Gastroesophageal sphincter (tissue), 3 donors: Measurements from ENCODE around the gene NAGS.

Experiments
- EP300 ChIP-seq: sonication (generic); formaldehyde crosslinking; IDR thresholded peaks from one replicate; pipeline ENCODE4 v1.6.1; 2017; ENCODE audit warnings: antibody characterized with exemption, mild to moderate bottlenecking
- POLR2A ChIP-seq, 2 donors: fragments of 450-650 bp; IDR thresholded peaks; one replicate each; pipeline ENCODE4 v1.6.1; 2017; ENCODE audit warnings: antibody characterized with exemption in 2 of 2, mild to moderate bottlenecking in 2 of 2, moderate library complexity in 1 of 2
- TF ChIP-seq, protein P1 (sequence below), 4 experiments: fragments of 200-600 bp in 2 of 4; fragments of 450-650 bp in 2 of 4; sonication (generic) in 1 of 4; IDR thresholded peaks; one replicate each; pipeline ENCODE4 v1.5.1; 2017 to 2019; ENCODE audit warnings: antibody characterized with exemption in 4 of 4, mild to moderate bottlenecking in 2 of 4, moderate library complexity in 2 of 4

DNA sequence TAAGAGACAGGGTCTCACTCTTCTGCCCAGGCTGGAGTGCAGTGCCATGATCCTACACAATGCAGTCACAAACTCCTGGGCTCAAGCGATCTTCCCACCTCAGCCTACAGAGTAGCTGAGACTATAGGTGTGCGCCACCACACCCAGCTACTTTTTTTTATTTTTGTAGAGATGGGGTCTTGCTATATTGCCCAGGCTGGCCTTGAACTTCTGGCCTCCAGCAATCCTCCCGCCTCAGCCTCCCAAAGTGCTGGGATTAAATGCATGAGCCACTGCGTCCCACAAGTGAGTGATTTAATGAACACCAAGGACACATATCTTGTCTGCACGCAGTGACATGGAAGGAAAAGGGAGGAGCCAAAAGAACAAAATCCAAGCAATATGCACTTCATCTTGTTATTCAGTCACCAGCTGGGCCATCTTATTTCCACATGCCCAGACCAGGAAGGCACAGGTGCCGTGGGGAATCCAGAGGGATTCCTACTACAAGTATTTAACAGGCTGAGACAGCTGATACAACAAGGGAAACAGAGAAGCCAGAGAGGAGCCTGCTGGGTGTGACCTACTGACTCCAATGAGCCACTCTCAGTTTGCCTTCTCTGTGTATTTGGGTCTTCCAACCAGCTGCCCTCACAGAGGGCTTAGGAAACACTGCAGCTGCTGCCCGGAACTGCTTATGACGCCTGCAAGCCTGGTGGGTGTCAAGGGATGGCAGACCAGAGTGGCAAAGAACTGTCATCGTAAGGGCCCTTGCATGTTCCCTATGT, 45.1 kb downstream of the NAGS start:
- TF ChIP-seq, protein P1, sequence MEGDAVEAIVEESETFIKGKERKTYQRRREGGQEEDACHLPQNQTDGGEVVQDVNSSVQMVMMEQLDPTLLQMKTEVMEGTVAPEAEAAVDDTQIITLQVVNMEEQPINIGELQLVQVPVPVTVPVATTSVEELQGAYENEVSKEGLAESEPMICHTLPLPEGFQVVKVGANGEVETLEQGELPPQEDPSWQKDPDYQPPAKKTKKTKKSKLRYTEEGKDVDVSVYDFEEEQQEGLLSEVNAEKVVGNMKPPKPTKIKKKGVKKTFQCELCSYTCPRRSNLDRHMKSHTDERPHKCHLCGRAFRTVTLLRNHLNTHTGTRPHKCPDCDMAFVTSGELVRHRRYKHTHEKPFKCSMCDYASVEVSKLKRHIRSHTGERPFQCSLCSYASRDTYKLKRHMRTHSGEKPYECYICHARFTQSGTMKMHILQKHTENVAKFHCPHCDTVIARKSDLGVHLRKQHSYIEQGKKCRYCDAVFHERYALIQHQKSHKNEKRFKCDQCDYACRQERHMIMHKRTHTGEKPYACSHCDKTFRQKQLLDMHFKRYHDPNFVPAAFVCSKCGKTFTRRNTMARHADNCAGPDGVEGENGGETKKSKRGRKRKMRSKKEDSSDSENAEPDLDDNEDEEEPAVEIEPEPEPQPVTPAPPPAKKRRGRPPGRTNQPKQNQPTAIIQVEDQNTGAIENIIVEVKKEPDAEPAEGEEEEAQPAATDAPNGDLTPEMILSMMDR (IDR thresholded peaks at IDR 0.05): no peak
- TF ChIP-seq POLR2A (IDR thresholded peaks at IDR 0.05) (no peak), EP300 (no peak)
